Gastrocnemius medialis (tissue), 4 donors: ENCODE measurements around the gene KISS1. TPM values are rescaled to one million over a fixed set of nuclear protein-coding genes. Genes with fewer than 3 reads are reported as not detected.

Source experiments
- ATAC-seq, 2 donors: fragments of 150-250 bp; one replicate each; pipeline ENCODE4 v1.9.1; 2016
- DNase-seq, 2 donors: peaks; one replicate each; pipeline ENCODE4 v3.0.0-alpha.2; 2019
- H3K27ac ChIP-seq, 4 donors: fragments of 200-600 bp; sonication (generic); 1 replicate in 1 of 4; 2 replicates in 3 of 4; pipeline ENCODE4 v1.5.1; 2016 to 2018; ENCODE audit warnings: mild to moderate bottlenecking in 2 of 4, moderate library complexity in 1 of 4
- H3K27me3 ChIP-seq, 3 donors: fragments of 200-600 bp; sonication (generic) in 2 of 3; 1 replicate in 1 of 3; 2 replicates in 2 of 3; pipeline versions ENCODE4 v1.5.1 to v1.6.0; 2016 to 2019; ENCODE audit warnings: mild to moderate bottlenecking in 1 of 3, moderate library complexity in 1 of 3
- H3K36me3 ChIP-seq, 2 donors: fragments of 200-600 bp; sonication (generic) in 1 of 2; one replicate each; pipeline ENCODE4 v1.5.1; 2017 to 2018
- H3K4me1 ChIP-seq, 2 donors: fragments of 200-600 bp; sonication (generic) in 1 of 2; one replicate each; pipeline ENCODE4 v1.5.1; 2016 to 2017; ENCODE audit warnings: mild to moderate bottlenecking in 2 of 2
- H3K4me3 ChIP-seq, 4 donors: fragments of 200-600 bp; sonication (generic) in 3 of 4; 1 replicate in 1 of 4; 2 replicates in 3 of 4; pipeline ENCODE4 v1.5.1; 2016 to 2019; ENCODE audit warnings: mild to moderate bottlenecking in 2 of 4
- H3K9me3 ChIP-seq, 3 donors: fragments of 200-600 bp; sonication (generic) in 2 of 3; 1 replicate in 1 of 3; 2 replicates in 2 of 3; pipeline ENCODE4 v1.5.1; 2016 to 2019
- POLR2A ChIP-seq, 2 donors: fragments of 450-650 bp; IDR thresholded peaks; one replicate each; pipeline ENCODE4 v1.6.1; 2017; ENCODE audit warnings: antibody characterized with exemption in 2 of 2, mild to moderate bottlenecking in 2 of 2, moderate library complexity in 2 of 2
- in situ Hi-C, 4 donors: fragments of 200-750 bp; cut with MboI; loops; one replicate each; pipeline versions ENCODE4 v1.15.0 to v1.8.0; 2017; ENCODE audit warnings: low sequenced_read_pairs in 4 of 4
- intact Hi-C: fragments of 100-400 bp; cut with DNase I; formaldehyde crosslinking; loops from one replicate; pipeline ENCODE4 v1.15.1; 2023; ENCODE audit warnings: low total_unique reads
- total RNA-seq, 4 donors: library from RNA; depleted of rRNA; stranded (reverse); fragments of >200 nt; gene quantifications; one replicate each; pipeline versions ENCODE4 v1.1.0 to v1.2.3, GENCODE V29; 2016
- TF ChIP-seq, protein P1 (sequence below), 5 experiments: fragments of 450-650 bp in 3 of 5; fragments of 200-600 bp in 2 of 5; sonication (generic) in 2 of 5; IDR thresholded peaks in 4 of 5; conservative IDR thresholded peaks in 1 of 5; 1 replicate in 4 of 5; 2 replicates in 1 of 5; pipeline ENCODE4 v1.5.1; 2016 to 2019; ENCODE audit warnings: antibody characterized with exemption in 5 of 5, mild to moderate bottlenecking in 3 of 5, moderate library complexity in 3 of 5

The KISS1 gene
- total RNA-seq, 4 donors from 2014 or later: not detected

GRCh38 chr1:204216880-204217647 lies 20.8 kb upstream of the KISS1 start:
- no peak for TF ChIP-seq POLR2A (IDR thresholded peaks at IDR 0.05)
- TF ChIP-seq, protein P1, sequence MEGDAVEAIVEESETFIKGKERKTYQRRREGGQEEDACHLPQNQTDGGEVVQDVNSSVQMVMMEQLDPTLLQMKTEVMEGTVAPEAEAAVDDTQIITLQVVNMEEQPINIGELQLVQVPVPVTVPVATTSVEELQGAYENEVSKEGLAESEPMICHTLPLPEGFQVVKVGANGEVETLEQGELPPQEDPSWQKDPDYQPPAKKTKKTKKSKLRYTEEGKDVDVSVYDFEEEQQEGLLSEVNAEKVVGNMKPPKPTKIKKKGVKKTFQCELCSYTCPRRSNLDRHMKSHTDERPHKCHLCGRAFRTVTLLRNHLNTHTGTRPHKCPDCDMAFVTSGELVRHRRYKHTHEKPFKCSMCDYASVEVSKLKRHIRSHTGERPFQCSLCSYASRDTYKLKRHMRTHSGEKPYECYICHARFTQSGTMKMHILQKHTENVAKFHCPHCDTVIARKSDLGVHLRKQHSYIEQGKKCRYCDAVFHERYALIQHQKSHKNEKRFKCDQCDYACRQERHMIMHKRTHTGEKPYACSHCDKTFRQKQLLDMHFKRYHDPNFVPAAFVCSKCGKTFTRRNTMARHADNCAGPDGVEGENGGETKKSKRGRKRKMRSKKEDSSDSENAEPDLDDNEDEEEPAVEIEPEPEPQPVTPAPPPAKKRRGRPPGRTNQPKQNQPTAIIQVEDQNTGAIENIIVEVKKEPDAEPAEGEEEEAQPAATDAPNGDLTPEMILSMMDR (IDR thresholded peaks at IDR 0.05 in 4 of 5, conservative IDR thresholded peaks at IDR 0.05 in 1 of 5): no peak
- H3K9me3 ChIP-seq: no peaks in the 10 kb centered on the region
- in situ Hi-C loops (loop anchor here in 1 of 4 donors (25.0 kb wide), 1 partner anchor 145 kb away; the partner anchor contains the start of gene PLEKHA6), intact Hi-C loops (no loop called here)
- no peak for ATAC-seq
- no peak overlapping the region for H3K27ac ChIP-seq
- no peaks in the 10 kb centered on the region for H3K36me3 ChIP-seq
- DNase-seq: no peak
- peaks cover 0 to 6% of the 10 kb centered on the region in 2 donors for H3K4me1 ChIP-seq
- peaks cover 5 to 13% (median 8%) of the 10 kb centered on the region in 3 donors for H3K27me3 ChIP-seq
- H3K4me3 ChIP-seq: no peak overlapping the region

DNA sequence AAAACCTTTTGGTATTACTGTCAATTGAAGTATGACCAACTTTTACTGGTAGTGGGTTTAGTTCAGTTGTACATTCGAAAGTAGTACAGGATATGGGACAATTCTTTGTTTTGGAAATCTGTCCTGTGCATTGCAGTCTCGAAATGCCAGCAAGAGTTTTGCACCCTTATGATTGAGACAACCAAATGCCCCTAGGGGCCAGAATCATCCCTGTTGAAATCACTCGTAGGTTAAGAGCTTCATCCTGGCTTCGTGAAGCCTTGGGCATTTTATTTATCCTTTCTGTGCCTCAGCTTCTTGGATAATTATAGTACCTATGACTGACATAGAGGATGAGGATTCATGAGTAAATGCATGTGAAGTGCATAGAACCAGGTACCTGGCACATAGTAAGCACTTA lies 19.9 kb upstream of the KISS1 start:
- H3K36me3 ChIP-seq: no peaks in the 10 kb centered on the region
- in situ Hi-C loops: loop anchor here in 1 of 4 donors (25.0 kb wide), 1 partner anchor 146 kb away; the partner anchor contains the start of gene PLEKHA6

DNA sequence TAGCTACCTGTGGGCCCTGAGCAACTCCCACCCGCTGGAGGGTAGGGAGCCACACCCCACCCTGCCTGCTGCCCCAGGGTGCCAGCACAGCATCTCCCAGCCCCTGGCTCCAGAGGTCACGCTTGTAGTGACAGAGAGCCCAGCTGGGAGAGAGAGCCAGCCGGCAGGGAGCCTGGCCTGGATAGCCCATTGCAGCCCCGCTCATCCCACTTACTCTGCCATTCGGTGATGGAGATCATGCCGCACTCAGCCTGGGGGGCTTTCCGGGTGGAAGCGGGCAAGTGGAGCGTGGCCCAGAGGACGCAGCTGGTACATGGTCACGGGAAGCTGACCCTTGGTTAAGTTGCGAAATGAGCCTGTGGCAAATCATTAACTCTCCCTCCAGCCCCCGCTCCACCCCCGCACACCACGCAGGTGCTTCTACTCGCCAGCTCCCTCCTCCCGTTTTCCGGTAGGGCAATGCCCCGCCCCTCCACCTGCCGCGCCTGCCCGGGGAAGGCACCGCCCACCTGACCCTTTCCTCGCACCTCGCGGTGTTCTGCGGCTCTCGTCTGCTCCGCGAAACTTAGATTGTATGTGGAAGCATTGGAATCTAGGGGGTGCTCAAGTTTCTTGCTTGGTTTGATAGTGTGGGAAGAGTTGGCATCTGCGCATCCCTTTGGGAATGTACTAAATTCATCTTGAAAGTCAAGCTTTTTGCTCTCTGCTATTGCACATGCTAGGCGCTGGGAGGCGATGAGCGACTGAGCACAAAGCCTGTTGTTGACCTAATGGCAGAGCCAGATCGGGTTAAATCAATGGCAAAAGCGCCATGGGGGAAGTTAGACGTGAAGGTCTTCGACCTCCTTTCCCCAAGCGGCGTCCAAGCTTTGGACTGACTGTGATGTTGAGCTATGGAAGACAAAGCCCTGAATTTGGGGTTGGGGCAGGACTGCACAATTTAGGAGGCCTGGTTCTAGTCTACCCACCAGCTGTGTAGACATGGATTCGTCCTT lies 17.7 kb upstream of the KISS1 start, which contains the start of gene GOLT1A:
Gene GOLT1A (minus strand): TSS at position 321 of the 995 bp plus-strand sequence. CDS start 82 bp downstream, at position 239.
- intact Hi-C loops (loop anchor here (1.0 to 5.0 kb wide), 2 partner anchors 93 to 149 kb away; no protein-coding TSS in a partner anchor), in situ Hi-C loops (loop anchor here in 3 of 4 donors (5.0 to 25.0 kb wide), 2 partner anchors 148 kb away; partner anchors contain the start of gene PLEKHA6 (in 1 of the 3))
- Histone ChIP-seq H3K9me3 (no peaks in the 10 kb centered on the region), H3K4me1 (peaks cover 0 to 6% of the 10 kb centered on the region in 2 donors), H3K36me3 (no peaks in the 10 kb centered on the region), H3K27ac (no peak within 1 kb of the TSS), H3K27me3 (peaks cover 5 to 13% (median 8%) of the 10 kb centered on the region in 3 donors), H3K4me3 (peak within 1 kb of the TSS in 3 of 4 donors; percentile 15 to 47 (median 40))
- peak; percentile 28 to 34 for DNase-seq
- TF ChIP-seq, protein P1 (IDR thresholded peaks at IDR 0.05 in 4 of 5, conservative IDR thresholded peaks at IDR 0.05 in 1 of 5): peak; percentile 14 to 59 (median 53)
- no peak for TF ChIP-seq POLR2A (IDR thresholded peaks at IDR 0.05)
- ATAC-seq: peak; percentile 56 to 62

More for the DNA sequence above, 19.9 kb upstream of the KISS1 start:
- intact Hi-C loops: no loop called here
- Histone ChIP-seq H3K27ac (no peak overlapping the region), H3K27me3 (peaks cover 5 to 13% (median 8%) of the 10 kb centered on the region in 3 donors), H3K4me1 (peaks cover 0 to 6% of the 10 kb centered on the region in 2 donors), H3K9me3 (no peaks in the 10 kb centered on the region), H3K4me3 (no peak overlapping the region)
- ATAC-seq (no peak), DNase-seq (no peak)
- TF ChIP-seq, protein P1 (IDR thresholded peaks at IDR 0.05 in 4 of 5, conservative IDR thresholded peaks at IDR 0.05 in 1 of 5): no peak
- TF ChIP-seq POLR2A (IDR thresholded peaks at IDR 0.05): no peak

DNA sequence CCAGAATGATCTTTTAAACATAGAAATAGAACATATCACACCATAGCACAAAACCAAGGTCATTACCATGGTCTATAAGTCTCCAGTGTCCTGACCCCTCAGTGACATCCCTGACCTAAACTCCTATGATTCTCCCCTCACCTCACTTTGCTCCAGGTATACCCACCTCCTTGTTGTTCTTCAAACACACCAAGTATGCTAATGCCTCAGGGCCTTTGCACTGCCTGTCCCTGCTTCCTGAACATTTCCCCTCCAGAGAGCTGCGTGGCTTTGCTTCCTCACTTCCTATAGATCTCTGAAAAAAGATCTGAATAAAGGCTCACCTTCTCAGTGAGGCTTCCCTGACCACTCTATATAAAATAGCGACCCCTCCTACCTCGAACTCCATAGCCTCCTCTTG lies 16.4 kb upstream of the KISS1 start:
- in situ Hi-C loops (loop anchor here in 3 of 4 donors (5.0 to 25.0 kb wide), 2 partner anchors 150 kb away; partner anchors contain the start of gene PLEKHA6 (in 1 of the 3)), intact Hi-C loops (loop anchor here (5.0 kb wide), 1 partner anchor 95 kb away; no protein-coding TSS in a partner anchor)
- Histone ChIP-seq H3K27me3 (peaks cover 5 to 13% (median 8%) of the 10 kb centered on the region in 3 donors), H3K4me3 (no peak overlapping the region), H3K36me3 (no peaks in the 10 kb centered on the region), H3K9me3 (no peaks in the 10 kb centered on the region), H3K4me1 (peaks cover 0 to 6% of the 10 kb centered on the region in 2 donors), H3K27ac (no peak overlapping the region)
- no peak for DNase-seq
- no peak for ATAC-seq
- TF ChIP-seq, protein P1 (IDR thresholded peaks at IDR 0.05 in 4 of 5, conservative IDR thresholded peaks at IDR 0.05 in 1 of 5): no peak
- no peak for TF ChIP-seq POLR2A (IDR thresholded peaks at IDR 0.05)
